HCT116 (cell line): ENCODE data around the gene CTBP1. TPM values are rescaled to one million over a fixed set of nuclear protein-coding genes. Genes with fewer than 3 reads are reported as not detected.

Experiments
- ATAC-seq: fragments of 200-7000 bp; cut with Tn5 transposase; 2 replicates; pipeline ENCODE4 v1.9.1; 2020; ENCODE audit warnings: mild to moderate bottlenecking, moderate library complexity
- BruUV-seq: library from RNA; stranded (reverse); fragments of 400-500 nt; replicated peaks from 2 replicates; lab custom pipeline; 2021; lab: Mats Ljungman, UMichigan
- CTCF ChIA-PET: fragments of 300-600 bp; sonication (Branson Sonifier 250); formaldehyde crosslinking; loops from one replicate; lab custom pipeline; 2021; ENCODE audit warnings: antibody characterized with exemption; lab: Charles Lee
- POLR2A ChIA-PET: fragments of 300-600, 350-600 bp; sonication (Branson Sonifier 250); formaldehyde crosslinking; loops from one replicate; lab custom pipeline; 2021; ENCODE audit warnings: antibody characterized with exemption; lab: Charles Lee
- RAD21 ChIA-PET, 2 experiments: fragments of 300-600 bp; sonication (Branson Sonifier 250); formaldehyde crosslinking; loops; one replicate each; lab custom pipeline; 2023; ENCODE audit warnings: low total read pairs in 2 of 2; ENCODE audit not compliant: uncharacterized antibody in 2 of 2, unreplicated experiment in 2 of 2, low non-redundant PET in 1 of 2; lab: Charles Lee
- DNase-seq: peaks from one replicate; pipeline ENCODE4 v3.0.0-alpha.2; 2010; ENCODE audit warnings: low read depth, low spot score
- H2AFZ ChIP-seq: fragments of 200-600 bp; shearing (Covaris generic), sonication (generic); 2 replicates; pipeline ENCODE4 v1.6.1; 2017; ENCODE audit warnings: low read depth, mixed run types, mixed read lengths, antibody characterized with exemption, low read length; ENCODE audit not compliant: poor library complexity, severe bottlenecking
- H3K27ac ChIP-seq: 2 replicates; pipeline ENCODE4 v1.5.1; 2012; ENCODE audit warnings: low read depth, low read length
- H3K27me3 ChIP-seq: fragments of 200-600 bp; sonication (generic); 2 replicates; pipeline ENCODE4 v1.6.1; 2016; ENCODE audit warnings: mixed run types, low read length, mixed read lengths; ENCODE audit not compliant: insufficient read depth
- H3K36me3 ChIP-seq, 2 experiments: fragments of 200-500 bp in 1 of 2; fragments of 200-600 bp in 1 of 2; sonication (Bioruptor generic) in 1 of 2; sonication (generic) in 1 of 2; 2 replicates each; pipeline versions ENCODE4 v1.5.1 to v1.6.1; 2014 to 2016; ENCODE audit warnings: low read length in 2 of 2, inconsistent platforms in 1 of 2, mixed read lengths in 1 of 2, mixed run types in 1 of 2; ENCODE audit not compliant: insufficient read depth in 2 of 2, control insufficient read depth in 1 of 2
- H3K4me1 ChIP-seq, 2 experiments: fragments of 200-600 bp in 1 of 2; sonication (generic) in 1 of 2; 2 replicates each; pipeline versions ENCODE4 v1.5.1 to v1.6.1; 2012 to 2017; ENCODE audit warnings: low read length in 2 of 2, inconsistent platforms in 1 of 2, mild to moderate bottlenecking in 1 of 2, mixed read lengths in 1 of 2, mixed run types in 1 of 2, moderate library complexity in 1 of 2; ENCODE audit not compliant: insufficient read depth in 2 of 2, control insufficient read depth in 1 of 2
- H3K4me2 ChIP-seq: fragments of 200-600 bp; sonication (generic); 2 replicates; pipeline ENCODE4 v1.6.1; 2017; ENCODE audit warnings: mixed run types, low read length, mixed read lengths
- H3K4me3 ChIP-seq, 2 experiments: fragments of 200-600 bp in 1 of 2; sonication (generic) in 1 of 2; replicated peaks in 1 of 2; 2 replicates each; pipeline ENCODE4 v1.5.1; 2011 to 2016; ENCODE audit warnings: low read length in 2 of 2, control low read depth in 1 of 2, low read depth in 1 of 2, mild to moderate bottlenecking in 1 of 2, mixed read lengths in 1 of 2, mixed run types in 1 of 2
- H3K79me2 ChIP-seq: fragments of 200-600 bp; sonication (generic); 2 replicates; pipeline ENCODE4 v1.6.1; 2017; ENCODE audit warnings: mild to moderate bottlenecking, mixed run types, low read length, moderate library complexity, mixed read lengths; ENCODE audit not compliant: insufficient read depth
- H3K9ac ChIP-seq: fragments of 200-600 bp; sonication (generic); 2 replicates; pipeline ENCODE4 v1.6.1; 2016; ENCODE audit warnings: low read length, mixed read lengths
- H3K9me2 ChIP-seq: fragments of 200-600 bp; sonication (generic), shearing (Covaris generic); 2 replicates; pipeline ENCODE4 v1.6.1; 2017; ENCODE audit warnings: mixed run types, mild to moderate bottlenecking, moderate library complexity; ENCODE audit not compliant: insufficient read depth
- H3K9me3 ChIP-seq, 2 experiments: fragments of 200-500 bp in 1 of 2; fragments of 200-600 bp in 1 of 2; sonication (Bioruptor generic) in 1 of 2; sonication (generic) in 1 of 2; 2 replicates each; pipeline ENCODE4 v1.6.1; 2014 to 2017; ENCODE audit warnings: low read length in 2 of 2, mixed read lengths in 2 of 2, inconsistent platforms in 1 of 2, low read depth in 1 of 2, mild to moderate bottlenecking in 1 of 2, mixed run types in 1 of 2, moderate library complexity in 1 of 2; ENCODE audit not compliant: control insufficient read depth in 1 of 2, insufficient read depth in 1 of 2
- H4K20me1 ChIP-seq: fragments of 200-600 bp; sonication (generic), shearing (Covaris generic); 2 replicates; pipeline ENCODE4 v1.6.1; 2017; ENCODE audit warnings: mixed run types, mild to moderate bottlenecking, moderate library complexity; ENCODE audit not compliant: insufficient read depth
- CBX3 ChIP-seq: IDR thresholded peaks from 2 replicates; pipeline ENCODE4 v1.6.1; 2012; ENCODE audit warnings: low read depth
- EGR1 ChIP-seq: IDR thresholded peaks from 2 replicates; pipeline ENCODE4 v1.6.1; 2012; ENCODE audit warnings: low read depth
- ELF1 ChIP-seq: IDR thresholded peaks from 2 replicates; pipeline ENCODE4 v1.6.1; 2012; ENCODE audit warnings: low read depth, borderline replicate concordance
- EZH2 ChIP-seq: fragments of 200-600 bp; sonication (generic); IDR thresholded peaks from 2 replicates; pipeline ENCODE4 v1.6.1; 2017; ENCODE audit warnings: antibody characterized with exemption, mixed run types
- POLR2A ChIP-seq: IDR thresholded peaks from 2 replicates; pipeline ENCODE4 v1.7.0; 2011; ENCODE audit warnings: borderline replicate concordance; ENCODE audit not compliant: insufficient read depth, insufficient read length; ENCODE audit errors: extremely low read depth
- SIN3A ChIP-seq: IDR thresholded peaks from 2 replicates; pipeline ENCODE4 v1.6.1; 2012; ENCODE audit warnings: low read depth
- TCF7L2 ChIP-seq: IDR thresholded peaks from 2 replicates; pipeline ENCODE4 v1.7.0; 2011; ENCODE audit warnings: borderline replicate concordance, inconsistent platforms; ENCODE audit not compliant: insufficient read depth, insufficient read length; ENCODE audit errors: extremely low read depth
- YY1 ChIP-seq: IDR thresholded peaks from 2 replicates; pipeline ENCODE4 v1.6.1; 2011; ENCODE audit warnings: low read length, low read depth, moderate library complexity, mild to moderate bottlenecking; ENCODE audit not compliant: insufficient replicate concordance; ENCODE audit errors: extremely low read depth
- ZFX ChIP-seq: fragments of 450-650 bp; IDR thresholded peaks from 2 replicates; pipeline ENCODE4 v1.6.1; 2017
- ZNF274 ChIP-seq: fragments of 200-500 bp; sonication (Bioruptor generic); IDR thresholded peaks from 2 replicates; pipeline ENCODE4 v1.6.1; 2014; ENCODE audit warnings: mild to moderate bottlenecking, low read depth, low read length, inconsistent platforms
- intact Hi-C: fragments of 100-400 bp; cut with micrococcal nuclease; formaldehyde crosslinking; loops from 2 replicates; pipeline ENCODE4 v1.10.0; 2022
- total RNA-seq: library from RNA; stranded (reverse); gene quantifications from one replicate; pipeline ENCODE4 v1.2.1, GENCODE V29; 2021; ENCODE audit not compliant: unreplicated experiment
- TF ChIP-seq, protein P1 (sequence below): IDR thresholded peaks from 2 replicates; pipeline ENCODE4 v1.6.1; 2012
- TF ChIP-seq, protein P2 (sequence below): IDR thresholded peaks from 2 replicates; pipeline ENCODE4 v1.6.1; 2011; ENCODE audit warnings: mild to moderate bottlenecking, low read length, moderate library complexity; ENCODE audit not compliant: insufficient replicate concordance; ENCODE audit errors: extremely low read depth

CTBP1 gene
- total RNA-seq, 1 experiment from 2014 or later = 175 TPM

DNA sequence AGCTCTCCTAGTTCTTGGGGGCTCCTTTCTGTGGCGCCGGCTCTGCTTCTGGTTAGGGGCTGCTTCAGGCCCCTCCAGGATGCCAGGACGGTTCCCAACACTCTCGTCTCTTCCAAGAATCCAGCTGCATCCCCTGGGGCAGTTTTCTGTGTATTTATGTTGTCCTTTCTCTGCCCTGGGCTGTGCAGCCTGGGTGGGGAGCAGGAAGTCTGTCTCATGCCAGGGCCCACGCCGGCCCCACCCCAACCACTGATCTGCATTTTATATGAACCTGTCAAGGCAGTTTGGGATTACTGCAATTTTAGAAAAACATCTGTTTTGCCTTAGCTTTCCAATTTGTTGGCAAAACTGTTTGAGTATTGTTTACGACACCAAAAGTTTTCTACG is 14.6 kb downstream of the CTBP1 start:
- RAD21 ChIA-PET = no interaction called here
- DNase-seq (no peak), ATAC-seq (no peak)
- no peaks in the 10 kb centered on the region for H3K4me1 ChIP-seq
- no peaks in the 10 kb centered on the region for H4K20me1 ChIP-seq
- H3K9me3 ChIP-seq = no peaks in the 10 kb centered on the region
- H3K9ac ChIP-seq = no peak overlapping the region
- H3K36me3 ChIP-seq = peaks cover 19 to 34% of the 10 kb centered on the region in 2 experiments; a peak in 3 of 4 replicates
- H3K4me3 ChIP-seq = no peak overlapping the region
- H2AFZ ChIP-seq = no peak overlapping the region
- no TSS peak for BruUV-seq
- no peak overlapping the region for H3K27ac ChIP-seq
- intact Hi-C loops = no loop called here
- POLR2A ChIA-PET = no interaction called here
- peaks cover 22% of the 10 kb centered on the region; the same call in 1 of the 2 replicates for H3K79me2 ChIP-seq
- no peaks in the 10 kb centered on the region for H3K27me3 ChIP-seq
- no peaks in the 10 kb centered on the region for H3K9me2 ChIP-seq
- CTCF ChIA-PET = no interaction called here
- no peak overlapping the region for H3K4me2 ChIP-seq
- TF ChIP-seq CBX3 (no peak), ZNF274 (no peak), ELF1 (no peak), EZH2 (no peak), TCF7L2 (no peak), ZFX (no peak), YY1 (no peak), SIN3A (no peak), EGR1 (no peak), POLR2A (no peak)
- TF ChIP-seq, protein P1, sequence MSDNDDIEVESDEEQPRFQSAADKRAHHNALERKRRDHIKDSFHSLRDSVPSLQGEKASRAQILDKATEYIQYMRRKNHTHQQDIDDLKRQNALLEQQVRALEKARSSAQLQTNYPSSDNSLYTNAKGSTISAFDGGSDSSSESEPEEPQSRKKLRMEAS = no peak
- TF ChIP-seq, protein P2, sequence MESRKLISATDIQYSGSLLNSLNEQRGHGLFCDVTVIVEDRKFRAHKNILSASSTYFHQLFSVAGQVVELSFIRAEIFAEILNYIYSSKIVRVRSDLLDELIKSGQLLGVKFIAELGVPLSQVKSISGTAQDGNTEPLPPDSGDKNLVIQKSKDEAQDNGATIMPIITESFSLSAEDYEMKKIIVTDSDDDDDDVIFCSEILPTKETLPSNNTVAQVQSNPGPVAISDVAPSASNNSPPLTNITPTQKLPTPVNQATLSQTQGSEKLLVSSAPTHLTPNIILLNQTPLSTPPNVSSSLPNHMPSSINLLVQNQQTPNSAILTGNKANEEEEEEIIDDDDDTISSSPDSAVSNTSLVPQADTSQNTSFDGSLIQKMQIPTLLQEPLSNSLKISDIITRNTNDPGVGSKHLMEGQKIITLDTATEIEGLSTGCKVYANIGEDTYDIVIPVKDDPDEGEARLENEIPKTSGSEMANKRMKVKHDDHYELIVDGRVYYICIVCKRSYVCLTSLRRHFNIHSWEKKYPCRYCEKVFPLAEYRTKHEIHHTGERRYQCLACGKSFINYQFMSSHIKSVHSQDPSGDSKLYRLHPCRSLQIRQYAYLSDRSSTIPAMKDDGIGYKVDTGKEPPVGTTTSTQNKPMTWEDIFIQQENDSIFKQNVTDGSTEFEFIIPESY = no peak
- TF ChIP-seq, all 23 proteins: peak for 0
